H1 (cell line): ENCODE measurements around the gene MBNL1. TPM values are rescaled to one million over a fixed set of nuclear protein-coding genes. Genes with fewer than 3 reads are reported as not detected.

Experiments used
- CTCF ChIA-PET: fragments of 300-600 bp; sonication (Branson Sonifier 250); formaldehyde crosslinking; loops from one replicate; lab custom pipeline; 2021; ENCODE audit not compliant: partially characterized antibody; lab: Charles Lee
- POLR2A ChIA-PET: fragments of 300-600 bp; sonication (Branson Sonifier 250); formaldehyde crosslinking; loops from one replicate; lab custom pipeline; 2021; ENCODE audit warnings: inconsistent platforms; ENCODE audit not compliant: partially characterized antibody; lab: Charles Lee
- DNase-seq, 2 experiments: peaks; one replicate each; pipeline versions ENCODE4 v3.0.0 to v3.0.0-alpha.2; 2010 to 2022; ENCODE audit warnings: low spot score in 2 of 2, low read depth in 1 of 2, mixed read lengths in 1 of 2
- FAIRE-seq: peaks from 2 replicates; lab custom pipeline; 2011; peaks lifted over from hg19 to GRCh38; lab: Jason Lieb, UNC
- H2AFZ ChIP-seq: 2 replicates; pipeline ENCODE4 v1.8.1; 2012; ENCODE audit warnings: low read length, inconsistent platforms
- H2AK5ac ChIP-seq: 2 replicates; pipeline ENCODE4 v1.6.1; 2013; ENCODE audit warnings: low read depth, low read length
- H2BK120ac ChIP-seq: replicated peaks from 2 replicates; pipeline ENCODE3; 2013; ENCODE audit warnings: low read depth, low read length, inconsistent platforms
- H2BK12ac ChIP-seq: 2 replicates; pipeline ENCODE4 v1.6.1; 2013; ENCODE audit warnings: low read depth, low read length
- H2BK15ac ChIP-seq: 2 replicates; pipeline ENCODE4 v1.6.1; 2013; ENCODE audit warnings: low read length
- H2BK20ac ChIP-seq: 2 replicates; pipeline ENCODE4 v1.6.1; 2013; ENCODE audit warnings: low read length
- H2BK5ac ChIP-seq: 2 replicates; pipeline ENCODE4 v1.6.1; 2013; ENCODE audit warnings: low read depth, low read length
- H3K14ac ChIP-seq: 2 replicates; pipeline ENCODE4 v1.6.1; 2013; ENCODE audit warnings: inconsistent platforms; ENCODE audit not compliant: insufficient read length
- H3K18ac ChIP-seq: 2 replicates; pipeline ENCODE4 v1.6.1; 2013; ENCODE audit warnings: low read length; ENCODE audit errors: extremely low read depth
- H3K23ac ChIP-seq: 2 replicates; pipeline ENCODE4 v1.6.1; 2013; ENCODE audit warnings: inconsistent platforms; ENCODE audit not compliant: insufficient read length
- H3K23me2 ChIP-seq: 2 replicates; pipeline ENCODE4 v1.6.1; 2013; ENCODE audit warnings: low read depth, low read length
- H3K27ac ChIP-seq: 2 replicates; pipeline ENCODE4 v1.6.1; 2011; ENCODE audit warnings: low read depth, low read length, inconsistent platforms
- H3K27me3 ChIP-seq, 4 experiments: replicated peaks in 1 of 4; 1 replicate in 1 of 4; 2 replicates in 3 of 4; pipeline versions ENCODE4 v1.6.1 to v1.8.1; 2011 to 2013; ENCODE audit warnings: low read length in 3 of 4, mild to moderate bottlenecking in 3 of 4, inconsistent platforms in 2 of 4, mixed read lengths in 2 of 4, moderate library complexity in 1 of 4; ENCODE audit not compliant: control insufficient read depth in 3 of 4, insufficient read depth in 3 of 4; ENCODE audit errors: extremely low read depth in 1 of 4
- H3K36me3 ChIP-seq, 4 experiments: 2 replicates each; pipeline versions ENCODE4 v1.6.1 to v1.8.1; 2011 to 2013; ENCODE audit warnings: mild to moderate bottlenecking in 4 of 4, low read length in 3 of 4, moderate library complexity in 2 of 4, control low read depth in 1 of 4, inconsistent platforms in 1 of 4; ENCODE audit not compliant: insufficient read depth in 4 of 4, control insufficient read depth in 2 of 4
- H3K4ac ChIP-seq: replicated peaks from 2 replicates; pipeline ENCODE3; 2013; ENCODE audit warnings: low read length, low read depth, mixed read lengths, inconsistent platforms; ENCODE audit not compliant: insufficient read length
- H3K4me1 ChIP-seq, 4 experiments: replicated peaks in 1 of 4; 1 replicate in 1 of 4; 2 replicates in 3 of 4; pipeline versions ENCODE4 v1.6.1 to v1.8.1; 2011 to 2013; ENCODE audit warnings: low read length in 3 of 4, inconsistent platforms in 2 of 4, mixed read lengths in 1 of 4; ENCODE audit not compliant: insufficient read depth in 4 of 4, control insufficient read depth in 3 of 4
- H3K4me2 ChIP-seq, 2 experiments: 2 replicates each; pipeline versions ENCODE4 v1.6.1 to v1.8.1; 2011 to 2013; ENCODE audit warnings: low read depth in 2 of 2, low read length in 2 of 2, control low read depth in 1 of 2, inconsistent platforms in 1 of 2, mild to moderate bottlenecking in 1 of 2; ENCODE audit not compliant: insufficient read depth in 1 of 2
- H3K4me3 ChIP-seq, 4 experiments: fragments of 200-600, 300-600 bp in 1 of 4; sonication (generic), shearing (Covaris generic), sonication (Bioruptor Twin) in 1 of 4; 2 replicates each; pipeline versions ENCODE4 v1.5.1 to v1.8.1; 2011 to 2016; ENCODE audit warnings: low read length in 4 of 4, low read depth in 3 of 4, control low read depth in 2 of 4, inconsistent platforms in 2 of 4, mild to moderate bottlenecking in 2 of 4, mixed read lengths in 1 of 4, moderate library complexity in 1 of 4; ENCODE audit not compliant: insufficient read depth in 2 of 4; ENCODE audit errors: extremely low read depth in 1 of 4
- H3K56ac ChIP-seq: replicated peaks from 2 replicates; pipeline ENCODE3; 2013; ENCODE audit warnings: low read depth, mild to moderate bottlenecking, mixed read lengths, low read length, inconsistent platforms; ENCODE audit not compliant: insufficient read length
- H3K79me1 ChIP-seq: 2 replicates; pipeline ENCODE4 v1.6.1; 2013; ENCODE audit warnings: low read depth, low read length, control low read depth
- H3K79me2 ChIP-seq, 2 experiments: 2 replicates each; pipeline versions ENCODE4 v1.6.1 to v1.8.1; 2012 to 2013; ENCODE audit warnings: low read length in 2 of 2, mild to moderate bottlenecking in 2 of 2, inconsistent platforms in 1 of 2; ENCODE audit not compliant: insufficient read depth in 2 of 2, control insufficient read depth in 1 of 2
- H3K9ac ChIP-seq, 4 experiments: replicated peaks in 1 of 4; 1 replicate in 1 of 4; 2 replicates in 3 of 4; pipeline versions ENCODE4 v1.6.1 to v1.8.1; 2011 to 2013; ENCODE audit warnings: low read depth in 3 of 4, low read length in 3 of 4, control low read depth in 2 of 4, mild to moderate bottlenecking in 2 of 4, moderate library complexity in 2 of 4, inconsistent platforms in 1 of 4; ENCODE audit errors: extremely low read depth in 1 of 4
- H3K9me3 ChIP-seq, 2 experiments: 2 replicates each; pipeline versions ENCODE4 v1.6.1 to v1.8.1; 2012 to 2013; ENCODE audit warnings: mild to moderate bottlenecking in 2 of 2, moderate library complexity in 2 of 2, control low read depth in 1 of 2, inconsistent platforms in 1 of 2, low read depth in 1 of 2, low read length in 1 of 2, mixed read lengths in 1 of 2; ENCODE audit not compliant: insufficient read depth in 2 of 2
- H4K20me1 ChIP-seq, 2 experiments: replicated peaks in 1 of 2; 2 replicates each; pipeline versions ENCODE3 to v1.8.1; 2011 to 2013; ENCODE audit warnings: inconsistent platforms in 2 of 2, low read length in 2 of 2, mild to moderate bottlenecking in 1 of 2; ENCODE audit not compliant: insufficient read depth in 2 of 2, control insufficient read depth in 1 of 2
- H4K5ac ChIP-seq: 2 replicates; pipeline ENCODE4 v1.6.1; 2013; ENCODE audit warnings: low read length, low read depth, mixed read lengths, inconsistent platforms; ENCODE audit not compliant: insufficient read length
- H4K8ac ChIP-seq: 2 replicates; pipeline ENCODE4 v1.8.0; 2013; ENCODE audit warnings: mild to moderate bottlenecking, moderate library complexity, low read length, inconsistent platforms; ENCODE audit not compliant: insufficient read depth; ENCODE audit errors: extremely low read depth
- H4K91ac ChIP-seq: replicated peaks from 2 replicates; pipeline ENCODE3; 2013; ENCODE audit warnings: low read length, mixed read lengths, inconsistent platforms; ENCODE audit not compliant: insufficient read length
- EGR1 ChIP-seq: IDR thresholded peaks from 2 replicates; pipeline ENCODE4 v1.6.1; 2011; ENCODE audit warnings: low read depth, low read length, borderline replicate concordance
- KDM1A ChIP-seq: fragments of 200-600, 300-600 bp; sonication (generic); IDR thresholded peaks from 2 replicates; pipeline ENCODE4 v1.7.1; 2016; ENCODE audit warnings: mild to moderate bottlenecking, low read length, borderline replicate concordance
- POLR2A ChIP-seq, 2 experiments: IDR thresholded peaks; 1 replicate in 1 of 2; 2 replicates in 1 of 2; pipeline ENCODE4 v1.6.1; 2011; ENCODE audit warnings: low read depth in 2 of 2, low read length in 2 of 2, mild to moderate bottlenecking in 2 of 2; ENCODE audit errors: control extremely low read depth in 1 of 2
- POU5F1 ChIP-seq: IDR thresholded peaks from 2 replicates; pipeline ENCODE4 v1.6.1; 2011; ENCODE audit warnings: low read depth, mild to moderate bottlenecking, low read length, moderate library complexity
- SP1 ChIP-seq: IDR thresholded peaks from 2 replicates; pipeline ENCODE4 v1.6.1; 2011; ENCODE audit warnings: low read depth, low read length
- WGBS, 2 experiments: shearing (Covaris generic) in 1 of 2; methylation state at CpG; one replicate each; pipeline versions ENCODE4 v1.1.6 to v1.1.7; 2013 to 2015; ENCODE audit warnings: low lambda C conversion rate in 2 of 2, mixed read lengths in 2 of 2, inconsistent platforms in 1 of 2, low coverage in 1 of 2, missing lambda C conversion rate in 1 of 2; ENCODE audit not compliant: insufficient replicate concordance in 2 of 2, insufficient coverage in 1 of 2, insufficient read length in 1 of 2; ENCODE audit errors: extremely low coverage in 1 of 2, missing lambda C conversion rate in 1 of 2; 5-methylcytosine and 5-hydroxymethylcytosine counted together
- polyA plus RNA-seq, 7 experiments: library from polyadenylated mRNA; depleted of rRNA in 3 of 7; stranded (reverse) in 5 of 7; unstranded in 2 of 7; fragments of >200 nt in 5 of 7; fragments of 200-250 nt in 2 of 7; gene quantifications; 1 replicate in 5 of 7; 2 replicates in 1 of 7; 4 replicates in 1 of 7; pipeline versions ENCODE4 v1.2.1 to v1.2.3, GENCODE V29; 2011 to 2013; ENCODE audit warnings: missing spikeins in 2 of 7, mixed read lengths in 2 of 7
- total RNA-seq: library from RNA; stranded (reverse); fragmentation: NEBNext Ultra II Directional; extraction: Animal tissue kit (Norgen Biotek cat#: 25700); gene quantifications from 2 replicates; pipeline ENCODE4 v1.2.1, GENCODE V29; 2021

Gene MBNL1
- total and polyA plus RNA-seq, 2 of the 8 experiments (the other 6 are each of a cell fraction or from before 2014, with no cell fraction given), result 5.0 to 16.4 TPM

DNA sequence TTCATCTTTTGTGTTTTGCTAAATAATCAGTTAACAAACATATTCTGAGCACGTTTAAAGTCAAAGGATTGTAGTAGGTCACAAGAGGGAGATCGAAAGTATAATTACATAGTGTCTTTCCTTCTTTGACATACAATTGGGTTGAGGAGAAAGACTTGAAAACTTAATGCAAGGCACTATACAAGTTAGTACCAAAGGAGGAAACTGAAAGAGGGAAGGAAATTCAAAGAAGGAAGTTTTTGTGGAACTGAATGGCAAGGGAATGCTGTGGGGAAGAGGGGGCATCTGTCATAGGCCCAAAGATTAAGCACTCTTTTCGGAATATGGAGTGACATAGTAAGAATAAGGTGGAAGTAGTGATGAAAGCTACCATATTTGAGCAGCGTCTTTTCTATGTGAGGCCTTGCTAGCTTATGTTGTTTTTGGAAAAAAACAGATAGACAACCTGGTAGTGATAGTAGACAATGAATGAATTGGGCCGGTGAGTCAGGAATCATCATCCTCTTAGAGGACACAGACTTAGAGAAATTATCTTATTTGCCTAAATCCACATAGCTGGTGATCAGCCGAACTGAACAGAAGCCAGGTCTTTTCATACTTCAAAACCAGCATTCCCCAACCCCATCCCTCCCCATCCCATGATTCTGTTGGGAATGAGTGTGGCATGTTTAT, 10.2 kb downstream of the MBNL1 start:
- no peaks in the 10 kb centered on the region for H3K27me3 ChIP-seq
- no peak overlapping the region for H4K5ac ChIP-seq
- H3K9me3 ChIP-seq, result no peaks in the 10 kb centered on the region
- no peak for TF ChIP-seq POLR2A (IDR thresholded peaks at IDR 0.05; ENCODE audit: control extremely low read depth in 1 of 2, low read depth in 2 of 2, low read length in 2 of 2)
- TF ChIP-seq POU5F1, result no peak
- no peak for TF ChIP-seq KDM1A
- TF ChIP-seq EGR1, result no peak
- TF ChIP-seq SP1, result no peak
- TF ChIP-seq, all 59 proteins: peak for 0
- Histone ChIP-seq H3K56ac (no peak overlapping the region), H3K23me2 (no peaks in the 10 kb centered on the region), H2BK12ac (no peak overlapping the region), H3K9ac (no peak overlapping the region), H3K4ac (no peak overlapping the region), H3K23ac (no peak overlapping the region), H4K8ac (no peak overlapping the region), H2BK20ac (no peak overlapping the region), H3K14ac (no peak overlapping the region), H2AFZ (no peak overlapping the region), H3K79me2 (peaks cover 0 to 94% of the 10 kb centered on the region in 2 experiments; a peak in 2 of 4 replicates), H4K20me1 (no peaks in the 10 kb centered on the region), H2BK120ac (no peak overlapping the region), H4K91ac (no peak overlapping the region), H3K4me3 (no peak overlapping the region), H3K4me1 (peaks cover 0 to 7% (median 2%) of the 10 kb centered on the region in 4 experiments; a peak in 1 of 7 replicates), H3K79me1 (no peaks in the 10 kb centered on the region), H2AK5ac (no peak overlapping the region), H3K27ac (no peak overlapping the region), H2BK15ac (no peak overlapping the region), H3K4me2 (no peak overlapping the region), H2BK5ac (no peak overlapping the region), H3K36me3 (no peaks in the 10 kb centered on the region), H3K18ac (no peak overlapping the region)
- 81% methylated on average over 6 of the region's 6 CpGs; no CpG with 5 or more reads in 1 of the 2 experiments for WGBS, 2 experiments
- ChIA-PET POLR2A (no interaction called here), CTCF (interaction anchor here (0.8 to 1.1 kb wide), 2 partner anchors 7 to 91 kb away, joined by 3 to 4 read pairs; no protein-coding TSS in a partner anchor)
- FAIRE-seq, result no peak
- DNase-seq, result no peak
